WTC11 (cell line): ENCODE measurements around the gene CIBAR2. TPM values are rescaled to one million over a fixed set of nuclear protein-coding genes. Genes with fewer than 3 reads are reported as not detected.

ENCODE experiments used
- ATAC-seq: fragments of 200-7000 bp; cut with Tn5 transposase; 2 replicates; pipeline ENCODE4 v1.10.0; 2021; ENCODE audit warnings: mild to moderate bottlenecking, moderate library complexity
- CTCF ChIA-PET: fragments of 300-600 bp; sonication (Branson Sonifier 250); formaldehyde crosslinking; loops from one replicate; lab custom pipeline; 2021; ENCODE audit warnings: antibody characterized with exemption; lab: Charles Lee
- POLR2A ChIA-PET: fragments of 350-600 bp; sonication (Branson Sonifier 250); formaldehyde crosslinking; loops from one replicate; lab custom pipeline; 2021; ENCODE audit warnings: antibody characterized with exemption; lab: Charles Lee
- DNase-seq: peaks from one replicate; pipeline ENCODE4 v3.0.0; 2021; ENCODE audit warnings: low spot score
- H3K27ac Mint-ChIP-seq: 2 replicates; pipeline ENCODE4 v1.8.0; 2021; ENCODE audit warnings: mixed read lengths
- H3K27me3 Mint-ChIP-seq: 2 replicates; pipeline ENCODE4 v1.8.0; 2021; ENCODE audit warnings: low read depth, mild to moderate bottlenecking, moderate library complexity, mixed read lengths
- H3K36me3 Mint-ChIP-seq: 2 replicates; pipeline ENCODE4 v1.8.0; 2021; ENCODE audit warnings: mixed read lengths
- H3K4me1 Mint-ChIP-seq: 2 replicates; pipeline ENCODE4 v1.8.0; 2022; ENCODE audit warnings: mixed read lengths
- H3K4me3 Mint-ChIP-seq: 2 replicates; pipeline ENCODE4 v1.8.0; 2021; ENCODE audit warnings: mild to moderate bottlenecking, moderate library complexity, mixed read lengths
- H3K9me3 Mint-ChIP-seq: 2 replicates; pipeline ENCODE4 v1.8.0; 2021; ENCODE audit warnings: mixed read lengths
- ATF2 ChIP-seq: sonication (generic); formaldehyde crosslinking; IDR thresholded peaks from 2 replicates; pipeline ENCODE4 v1.8.1; 2022; ENCODE audit warnings: low read depth, missing genetic modification reagents, borderline replicate concordance
- E2F4 ChIP-seq: sonication (generic); formaldehyde crosslinking; IDR thresholded peaks from 2 replicates; pipeline ENCODE4 v1.8.1; 2022; ENCODE audit warnings: low read depth, mild to moderate bottlenecking, moderate library complexity, missing genetic modification reagents, borderline replicate concordance
- EMX1 ChIP-seq: fragments of 250-450 bp; sonication (Bioruptor Pico); IDR thresholded peaks from 2 replicates; pipeline ENCODE4 v1.8.0; 2021; ENCODE audit warnings: mild to moderate bottlenecking
- ESRRA ChIP-seq: sonication (generic); formaldehyde crosslinking; IDR thresholded peaks from 2 replicates; pipeline ENCODE4 v1.8.1; 2022; ENCODE audit warnings: mild to moderate bottlenecking, missing genetic modification reagents, borderline replicate concordance
- FOXJ3 ChIP-seq: sonication (generic); formaldehyde crosslinking; IDR thresholded peaks from 2 replicates; pipeline ENCODE4 v1.9.0; 2021; ENCODE audit warnings: missing genetic modification reagents, mild to moderate bottlenecking, borderline replicate concordance
- FOXK1 ChIP-seq: sonication (generic); formaldehyde crosslinking; IDR thresholded peaks from 2 replicates; pipeline ENCODE4 v1.8.0; 2022; ENCODE audit warnings: mild to moderate bottlenecking, moderate library complexity, missing genetic modification reagents
- GTF2I ChIP-seq: fragments of 250-450 bp; sonication (Bioruptor Pico); conservative IDR thresholded peaks from 2 replicates; pipeline ENCODE4 v1.4.0; 2021; ENCODE audit warnings: mild to moderate bottlenecking
- HMGXB4 ChIP-seq: sonication (generic); formaldehyde crosslinking; IDR thresholded peaks from 2 replicates; pipeline ENCODE4 v1.8.1; 2023; ENCODE audit warnings: mild to moderate bottlenecking, moderate library complexity, missing genetic modification reagents
- JUN ChIP-seq: sonication (generic); formaldehyde crosslinking; IDR thresholded peaks from 2 replicates; pipeline ENCODE4 v1.8.0; 2023; ENCODE audit warnings: mild to moderate bottlenecking, missing genetic modification reagents
- MAX ChIP-seq: sonication (generic); formaldehyde crosslinking; IDR thresholded peaks from 2 replicates; pipeline ENCODE4 v1.8.0; 2022; ENCODE audit warnings: mild to moderate bottlenecking, missing genetic modification reagents
- NR2C2 ChIP-seq: sonication (generic); formaldehyde crosslinking; IDR thresholded peaks from 2 replicates; pipeline ENCODE4 v1.8.0; 2022; ENCODE audit warnings: mild to moderate bottlenecking, missing genetic modification reagents
- OVOL2 ChIP-seq: fragments of 250-450 bp; sonication (Bioruptor Pico); IDR thresholded peaks from 2 replicates; pipeline ENCODE4 v1.9.0; 2021; ENCODE audit warnings: mild to moderate bottlenecking, borderline replicate concordance
- TEAD1 ChIP-seq: sonication (generic); formaldehyde crosslinking; IDR thresholded peaks from 2 replicates; pipeline ENCODE4 v1.8.0; 2022; ENCODE audit warnings: mild to moderate bottlenecking, missing genetic modification reagents
- TP53 ChIP-seq: sonication (generic); formaldehyde crosslinking; IDR thresholded peaks from 2 replicates; pipeline ENCODE4 v1.8.1; 2023; ENCODE audit warnings: mild to moderate bottlenecking, missing genetic modification reagents
- USF1 ChIP-seq: sonication (generic); formaldehyde crosslinking; IDR thresholded peaks from 2 replicates; pipeline ENCODE4 v1.8.0; 2022; ENCODE audit warnings: mild to moderate bottlenecking, missing genetic modification reagents
- ZNF121 ChIP-seq: sonication (generic); formaldehyde crosslinking; IDR thresholded peaks from 2 replicates; pipeline ENCODE4 v1.8.0; 2023; ENCODE audit warnings: missing genetic modification reagents
- ZNF263 ChIP-seq: sonication (generic); formaldehyde crosslinking; IDR thresholded peaks from 2 replicates; pipeline ENCODE4 v1.8.1; 2022; ENCODE audit warnings: low read depth, mild to moderate bottlenecking, moderate library complexity, missing genetic modification reagents
- ZNF416 ChIP-seq: fragments of 250-450 bp; sonication (Bioruptor Pico); IDR thresholded peaks from 2 replicates; pipeline ENCODE4 v1.9.0; 2021; ENCODE audit warnings: mild to moderate bottlenecking, inconsistent platforms
- ZNF423 ChIP-seq: fragments of 250-450 bp; sonication (Bioruptor Pico); IDR thresholded peaks from 2 replicates; pipeline ENCODE4 v2.1.2; 2022; ENCODE audit warnings: mild to moderate bottlenecking, moderate library complexity
- ZNF512 ChIP-seq: sonication (generic); formaldehyde crosslinking; IDR thresholded peaks from 2 replicates; pipeline ENCODE4 v1.8.1; 2022; ENCODE audit warnings: missing genetic modification reagents, borderline replicate concordance
- ZNF532 ChIP-seq: fragments of 250-450 bp; sonication (Bioruptor Pico); IDR thresholded peaks from 2 replicates; pipeline ENCODE4 v1.9.0; 2021; ENCODE audit warnings: mild to moderate bottlenecking, borderline replicate concordance
- total RNA-seq: library from RNA; stranded (reverse); gene quantifications from 3 replicates; pipeline ENCODE4 v1.2.3, GENCODE V29; 2021

Gene CIBAR2
- total RNA-seq, 1 experiment from 2014 or later, result not detected

GRCh38 chr16:85126394-85126704, 14.1 kb upstream of the CIBAR2 start:
- Mint-ChIP-seq H3K9me3 (peaks cover 6% of the 10 kb centered on the region; the same call in 1 of the 2 replicates), H3K4me3 (no peak overlapping the region), H3K27me3 (no peaks in the 10 kb centered on the region; the same call in 1 of the 2 replicates), H3K4me1 (peaks cover 35% of the 10 kb centered on the region), H3K27ac (no peak overlapping the region), H3K36me3 (no peaks in the 10 kb centered on the region)
- ATAC-seq, result no peak
- TF ChIP-seq ZNF263 (CRISPR knock-in tag) (no peak), ZNF121 (CRISPR knock-in tag) (no peak), FOXK1 (CRISPR knock-in tag) (no peak), ESRRA (no peak), ZNF532 (no peak), ZNF512 (CRISPR knock-in tag) (no peak), FOXJ3 (CRISPR knock-in tag) (no peak), TEAD1 (CRISPR knock-in tag) (no peak), NR2C2 (no peak), JUN (no peak), EMX1 (CRISPR knock-in tag) (no peak), MAX (CRISPR knock-in tag) (no peak), ZNF423 (no peak), OVOL2 (CRISPR knock-in tag) (no peak), TP53 (no peak), E2F4 (CRISPR knock-in tag) (no peak)
- DNase-seq, result no peak
- ChIA-PET POLR2A (no interaction called here), CTCF (interaction anchor here (0.7 to 7.2 kb wide), 9 partner anchors 12 to 290 kb away, joined by 3 to 81 read pairs (median 5); partner anchors contain the start of gene CIBAR2)

- H3K36me3 Mint-ChIP-seq, result no peaks in the 10 kb centered on the region
- H3K27ac Mint-ChIP-seq, result no peak overlapping the region
- ChIA-PET POLR2A (no interaction called here), CTCF (interaction anchor here (0.7 to 7.2 kb wide), 9 partner anchors 11 to 290 kb away, joined by 3 to 81 read pairs (median 5); partner anchors contain the start of gene CIBAR2)
- H3K27me3 Mint-ChIP-seq, result no peaks in the 10 kb centered on the region; the same call in 1 of the 2 replicates
- H3K4me1 Mint-ChIP-seq, result peaks cover 33% of the 10 kb centered on the region
- ATAC-seq (no peak), DNase-seq (no peak)
- TF ChIP-seq FOXJ3 (CRISPR knock-in tag), result no peak
- no peak for TF ChIP-seq HMGXB4 (CRISPR knock-in tag)
- no peak for TF ChIP-seq ATF2 (CRISPR knock-in tag)
- TF ChIP-seq ZNF416 (CRISPR knock-in tag), result no peak
- no peak for TF ChIP-seq USF1 (CRISPR knock-in tag)
- TF ChIP-seq GTF2I (CRISPR knock-in tag), result no peak
- TF ChIP-seq ZNF512 (CRISPR knock-in tag), result no peak
- no peak overlapping the region for H3K4me3 Mint-ChIP-seq
- peaks cover 6% of the 10 kb centered on the region; the same call in 1 of the 2 replicates for H3K9me3 Mint-ChIP-seq
Observed at GRCh38 chr16:85125570-85126393, 13.5 kb upstream of the CIBAR2 start.
